Vagina (tissue), 2 donors: ENCODE data around the gene ZBTB20. TPM values are rescaled to one million over a fixed set of nuclear protein-coding genes. Genes with fewer than 3 reads are reported as not detected.

Source experiments
- DNase-seq, 2 donors: peaks; one replicate each; pipeline ENCODE4 v3.0.0-alpha.2; 2017; ENCODE audit errors: extremely low spot score in 2 of 2
- H3K27ac ChIP-seq: fragments of 200-600 bp; sonication (generic); one replicate; pipeline ENCODE4 v1.5.1; 2019
- H3K27me3 ChIP-seq: fragments of 200-600 bp; sonication (generic); one replicate; pipeline ENCODE4 v1.5.1; 2019
- H3K36me3 ChIP-seq, 2 donors: fragments of 200-600 bp; sonication (generic); one replicate each; pipeline ENCODE4 v1.5.1; 2017 to 2019
- H3K4me1 ChIP-seq: fragments of 200-600 bp; sonication (generic); one replicate; pipeline ENCODE4 v1.5.1; 2019
- H3K4me3 ChIP-seq, 2 donors: fragments of 200-600 bp; sonication (generic); 1 replicate in 1 of 2; 2 replicates in 1 of 2; pipeline ENCODE4 v1.5.1; 2016 to 2019
- H3K9me3 ChIP-seq: fragments of 200-600 bp; sonication (generic); one replicate; pipeline ENCODE4 v1.5.1; 2019
- CTCF ChIP-seq, 3 experiments: fragments of 450-650 bp in 2 of 3; fragments of 200-600 bp in 1 of 3; sonication (generic) in 1 of 3; IDR thresholded peaks; one replicate each; pipeline ENCODE4 v1.5.1; 2017 to 2019; ENCODE audit warnings: antibody characterized with exemption in 3 of 3, mild to moderate bottlenecking in 2 of 3, moderate library complexity in 2 of 3
- POLR2A ChIP-seq, 2 donors: fragments of 450-650 bp; IDR thresholded peaks; one replicate each; pipeline ENCODE4 v1.6.1; 2017; ENCODE audit warnings: antibody characterized with exemption in 2 of 2, mild to moderate bottlenecking in 2 of 2, moderate library complexity in 2 of 2
- POLR2AphosphoS5 ChIP-seq, 2 donors: sonication (generic); formaldehyde crosslinking; IDR thresholded peaks; one replicate each; pipeline ENCODE4 v1.9.0; 2017; ENCODE audit warnings: antibody characterized with exemption in 2 of 2, mild to moderate bottlenecking in 2 of 2, low read depth in 1 of 2; ENCODE audit not compliant: insufficient read depth in 1 of 2
- intact Hi-C: fragments of 100-400 bp; cut with DNase I; formaldehyde crosslinking; loops from one replicate; pipeline ENCODE4 v1.15.1; 2023
- total RNA-seq: library from RNA; depleted of rRNA; stranded (reverse); fragments of >200 nt; gene quantifications from one replicate; pipeline ENCODE4 v1.2.3, GENCODE V29; 2016

ZBTB20 gene
- total RNA-seq, 1 donor from 2014 or later, result 64.8 TPM

DNA sequence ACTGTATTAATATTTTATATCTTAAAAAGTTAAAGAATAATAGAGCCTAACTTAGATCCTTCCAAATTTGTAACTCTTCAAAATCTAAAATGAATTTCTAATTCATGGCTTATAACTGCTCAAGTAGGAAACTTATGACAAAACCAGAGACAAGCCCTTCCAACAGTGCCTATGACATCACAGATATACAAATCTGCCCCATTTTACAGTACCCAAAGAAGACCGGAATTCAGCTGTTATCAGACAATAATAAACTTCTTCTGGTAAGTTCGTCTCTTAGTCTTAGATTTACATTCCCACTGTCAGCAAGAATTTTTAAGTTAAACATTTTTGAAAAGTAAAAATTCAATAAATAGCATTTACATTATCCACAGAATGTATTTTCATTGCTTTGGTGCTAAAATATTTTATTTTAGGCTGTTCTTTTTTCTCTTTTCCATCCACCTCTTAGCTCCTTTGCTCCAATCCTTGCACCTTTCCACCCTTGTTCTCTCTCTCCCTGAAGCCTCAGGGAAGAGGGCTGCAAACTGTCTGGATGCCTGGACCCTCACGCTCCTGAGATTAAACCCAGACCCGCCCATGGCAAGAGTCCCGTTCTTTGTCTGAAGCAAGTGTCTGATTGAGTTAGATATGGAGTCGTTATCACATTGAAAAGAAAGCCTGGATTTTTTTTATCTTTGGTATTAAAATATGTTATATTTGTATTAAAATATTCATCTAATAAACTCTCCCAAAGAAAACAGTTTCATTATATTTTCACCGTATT, 312.7 kb downstream of the ZBTB20 start:
- Histone ChIP-seq H3K4me3 (no peak overlapping the region), H3K27me3 (no peaks in the 10 kb centered on the region), H3K9me3 (no peaks in the 10 kb centered on the region), H3K4me1 (no peaks in the 10 kb centered on the region), H3K36me3 (no peaks in the 10 kb centered on the region), H3K27ac (no peak overlapping the region)
- DNase-seq, result no peak
- no peak for TF ChIP-seq POLR2A (IDR thresholded peaks at IDR 0.05)
- no peak for TF ChIP-seq POLR2AphosphoS5 (IDR thresholded peaks at IDR 0.05; ENCODE audit: insufficient read depth in 1 of 2, low read depth in 1 of 2)
- no peak for TF ChIP-seq CTCF (IDR thresholded peaks at IDR 0.05)
- intact Hi-C loops, result no loop called here

DNA sequence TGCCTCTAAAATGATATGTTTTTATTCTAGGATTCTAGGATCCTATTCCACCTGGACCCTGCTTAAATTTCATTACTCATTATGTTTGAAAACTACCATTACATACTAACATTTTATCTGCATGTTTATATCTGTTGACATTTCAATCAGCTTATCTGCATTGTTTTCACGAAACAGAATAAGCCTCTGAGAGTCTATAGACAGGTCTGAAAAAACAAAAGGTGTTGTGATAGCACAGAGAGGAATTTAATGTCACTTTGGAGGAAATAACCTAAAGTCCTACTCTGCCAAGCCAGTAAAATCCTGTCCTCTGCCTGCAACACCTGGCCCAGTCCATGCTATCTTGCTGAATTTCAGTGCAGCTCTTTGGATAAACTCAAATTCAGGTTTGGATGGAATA, 315.2 kb downstream of the ZBTB20 start:
- no peaks in the 10 kb centered on the region for H3K4me1 ChIP-seq
- intact Hi-C loops, result no loop called here
- TF ChIP-seq CTCF (IDR thresholded peaks at IDR 0.05) (no peak), POLR2A (IDR thresholded peaks at IDR 0.05) (no peak), POLR2AphosphoS5 (IDR thresholded peaks at IDR 0.05; ENCODE audit: insufficient read depth in 1 of 2, low read depth in 1 of 2) (no peak)
- H3K27me3 ChIP-seq, result no peaks in the 10 kb centered on the region
- H3K9me3 ChIP-seq, result no peaks in the 10 kb centered on the region
- no peaks in the 10 kb centered on the region for H3K36me3 ChIP-seq
- DNase-seq, result no peak
- H3K4me3 ChIP-seq, result no peak overlapping the region
- H3K27ac ChIP-seq, result no peak overlapping the region

DNA sequence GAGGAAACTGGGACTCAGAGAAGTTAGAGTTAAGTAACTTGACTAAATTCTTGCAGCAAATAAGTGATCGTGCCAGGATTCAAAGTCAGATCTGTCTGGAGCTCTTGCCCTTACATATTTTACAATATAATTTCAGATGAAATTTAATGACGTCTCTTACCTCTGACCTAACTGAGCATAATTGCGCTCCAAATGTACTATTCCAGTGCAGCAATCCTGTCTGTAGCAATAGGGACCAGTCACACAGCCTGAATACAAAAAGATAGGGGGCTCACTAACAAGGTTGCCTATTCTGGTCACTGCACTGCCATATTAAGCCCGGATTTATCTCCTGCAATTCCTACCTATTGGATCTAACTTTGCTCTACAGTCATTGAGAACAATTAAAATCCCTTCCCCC, 316.4 kb downstream of the ZBTB20 start:
- Histone ChIP-seq H3K4me3 (no peak overlapping the region), H3K9me3 (no peaks in the 10 kb centered on the region), H3K27ac (no peak overlapping the region), H3K36me3 (no peaks in the 10 kb centered on the region), H3K4me1 (no peaks in the 10 kb centered on the region), H3K27me3 (no peaks in the 10 kb centered on the region)
- no peak for DNase-seq
- intact Hi-C loops, result no loop called here
- TF ChIP-seq POLR2A (IDR thresholded peaks at IDR 0.05), result no peak
- no peak for TF ChIP-seq POLR2AphosphoS5 (IDR thresholded peaks at IDR 0.05; ENCODE audit: insufficient read depth in 1 of 2, low read depth in 1 of 2)
- no peak for TF ChIP-seq CTCF (IDR thresholded peaks at IDR 0.05)

GRCh38 chr3:114829783-114830182, 317.3 kb downstream of the ZBTB20 start:
- DNase-seq, result no peak
- no peak overlapping the region for H3K27ac ChIP-seq
- no peak for TF ChIP-seq POLR2A (IDR thresholded peaks at IDR 0.05)
- TF ChIP-seq POLR2AphosphoS5 (IDR thresholded peaks at IDR 0.05; ENCODE audit: insufficient read depth in 1 of 2, low read depth in 1 of 2), result no peak
- no peak for TF ChIP-seq CTCF (IDR thresholded peaks at IDR 0.05)
- no peaks in the 10 kb centered on the region for H3K27me3 ChIP-seq
- no peaks in the 10 kb centered on the region for H3K36me3 ChIP-seq
- no peaks in the 10 kb centered on the region for H3K9me3 ChIP-seq
- intact Hi-C loops, result no loop called here
- no peaks in the 10 kb centered on the region for H3K4me1 ChIP-seq
- H3K4me3 ChIP-seq, result no peak overlapping the region

DNA sequence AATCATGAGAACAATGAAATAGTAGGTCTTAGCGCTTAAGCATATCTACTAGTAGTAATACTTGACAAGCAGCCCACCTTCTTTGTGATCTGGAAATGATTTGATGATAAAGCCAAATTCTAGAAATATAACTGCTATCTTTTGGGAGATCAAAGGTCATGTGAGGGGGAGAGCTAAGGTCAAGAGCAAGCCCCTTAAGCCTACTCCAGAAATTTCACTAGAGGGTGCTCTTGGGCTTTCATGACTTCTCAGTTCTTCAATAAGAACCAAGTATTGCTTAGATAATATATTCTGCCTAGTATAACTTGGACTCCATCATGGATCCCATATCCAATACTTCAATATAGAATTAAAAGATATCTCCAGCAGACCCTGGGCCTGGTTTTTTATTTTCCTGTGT, 319.6 kb downstream of the ZBTB20 start:
- H3K9me3 ChIP-seq, result no peaks in the 10 kb centered on the region
- no peak for TF ChIP-seq POLR2A (IDR thresholded peaks at IDR 0.05)
- peak in 1 of 3 experiments; percentile 26 for TF ChIP-seq CTCF (IDR thresholded peaks at IDR 0.05)
- no peak for TF ChIP-seq POLR2AphosphoS5 (IDR thresholded peaks at IDR 0.05; ENCODE audit: insufficient read depth in 1 of 2, low read depth in 1 of 2)
- H3K4me3 ChIP-seq, result no peak overlapping the region
- DNase-seq, result no peak
- no peaks in the 10 kb centered on the region for H3K27me3 ChIP-seq
- H3K36me3 ChIP-seq, result no peaks in the 10 kb centered on the region
- no peaks in the 10 kb centered on the region for H3K4me1 ChIP-seq
- H3K27ac ChIP-seq, result no peak overlapping the region
- intact Hi-C loops, result no loop called here
